Thyroid gland (tissue), 4 donors: Measurements from ENCODE around the gene SREBF1.

Source experiments
- CTCF ChIP-seq, 6 experiments: fragments of 200-600 bp in 3 of 6; fragments of 450-650 bp in 3 of 6; sonication (generic) in 3 of 6; IDR thresholded peaks; one replicate each; pipeline ENCODE4 v1.5.1; 2016 to 2019; ENCODE audit warnings: antibody characterized with exemption in 6 of 6, mild to moderate bottlenecking in 2 of 6, inconsistent platforms in 1 of 6, moderate library complexity in 1 of 6
- POLR2A ChIP-seq, 2 donors: fragments of 450-650 bp; IDR thresholded peaks; one replicate each; pipeline ENCODE4 v1.6.1; 2017; ENCODE audit warnings: antibody characterized with exemption in 2 of 2, mild to moderate bottlenecking in 2 of 2, moderate library complexity in 1 of 2

- TF ChIP-seq POLR2A (IDR thresholded peaks at IDR 0.05): no peak
- no peak for TF ChIP-seq CTCF (IDR thresholded peaks at IDR 0.05)
These were observed 19.6 kb upstream of the SREBF1 start for GRCh38 chr17:17856386-17856785.
